Fibroblast of the aortic adventitia (primary cell): ENCODE results near the gene TLK1. TPM values are rescaled to one million over a fixed set of nuclear protein-coding genes. Genes with fewer than 3 reads are reported as not detected.

Experiments used
- DNase-seq: peaks from one replicate; pipeline ENCODE4 v3.0.0-alpha.2; 2010; ENCODE audit warnings: low read depth
- H3K4me3 ChIP-seq: 2 replicates; pipeline ENCODE4 v1.5.1; 2011; ENCODE audit warnings: low read depth, mild to moderate bottlenecking, control low read depth, low read length, moderate library complexity
- CTCF ChIP-seq: IDR thresholded peaks from 2 replicates; pipeline ENCODE4 v1.5.1; 2011; ENCODE audit warnings: mild to moderate bottlenecking, low read length, control low read depth, inconsistent platforms; ENCODE audit not compliant: insufficient read depth
- total RNA-seq: library from RNA; depleted of rRNA; stranded (reverse); fragments of >200 nt; gene quantifications from 2 replicates; pipeline ENCODE4 v1.2.3, GENCODE V29; 2012; ENCODE audit warnings: low replicate concordance

The TLK1 gene
- total RNA-seq, 1 donor: 28.1 TPM

- no peak for DNase-seq
- no peak for TF ChIP-seq CTCF
- H3K4me3 ChIP-seq: no peak overlapping the region
Measured at GRCh38 chr2:171018522-171018921, 142.2 kb downstream of the TLK1 start.

GRCh38 chr2:171016125-171016524, 144.6 kb downstream of the TLK1 start:
- TF ChIP-seq CTCF: no peak
- DNase-seq: no peak
- H3K4me3 ChIP-seq: no peak overlapping the region

GRCh38 chr2:171013851-171014250, 146.8 kb downstream of the TLK1 start:
- no peak for TF ChIP-seq CTCF
- DNase-seq: no peak
- H3K4me3 ChIP-seq: no peak overlapping the region

GRCh38 chr2:171009386-171009785, 151.3 kb downstream of the TLK1 start:
- H3K4me3 ChIP-seq: no peak overlapping the region
- DNase-seq: no peak
- no peak for TF ChIP-seq CTCF

- DNase-seq: no peak
- no peak overlapping the region for H3K4me3 ChIP-seq
- no peak for TF ChIP-seq CTCF
Measured at GRCh38 chr2:171008550-171009205, 152.0 kb downstream of the TLK1 start.

GRCh38 chr2:171004833-171005232, 155.9 kb downstream of the TLK1 start:
- no peak overlapping the region for H3K4me3 ChIP-seq
- no peak for DNase-seq
- no peak for TF ChIP-seq CTCF

- no peak overlapping the region for H3K4me3 ChIP-seq
- TF ChIP-seq CTCF: no peak
- DNase-seq: no peak
Measured at GRCh38 chr2:171004363-171004762, 156.3 kb downstream of the TLK1 start.
